HL-60 (cell line): ENCODE data around the gene TAF1C.

ENCODE experiments used
- DNase-seq, 2 experiments: peaks; one replicate each; pipeline ENCODE4 v3.0.0-alpha.2; 2010 to 2020; ENCODE audit warnings: low read depth in 1 of 2, low spot score in 1 of 2
- H3K27ac ChIP-seq: fragments of 250-450 bp; sonication (Bioruptor Pico); replicated peaks from 2 replicates; pipeline ENCODE4 v1.5.1; 2020; ENCODE audit warnings: mild to moderate bottlenecking, moderate library complexity
- H3K27me3 ChIP-seq: fragments of 250-450 bp; sonication (Bioruptor Pico); 2 replicates; pipeline ENCODE4 v1.5.1; 2021; ENCODE audit warnings: mild to moderate bottlenecking, moderate library complexity; ENCODE audit not compliant: insufficient read depth, poor library complexity, severe bottlenecking
- H3K4me3 ChIP-seq: replicated peaks from 2 replicates; pipeline ENCODE4 v1.5.1; 2011; ENCODE audit warnings: mild to moderate bottlenecking, control low read depth, low read length; ENCODE audit not compliant: insufficient read depth
- GABPA ChIP-seq: IDR thresholded peaks from 2 replicates; pipeline ENCODE4 v1.6.1; 2012; ENCODE audit warnings: low read depth
- POLR2AphosphoS5 ChIP-seq: IDR thresholded peaks from 2 replicates; pipeline ENCODE4 v1.6.1; 2012; ENCODE audit warnings: low read depth
- REST ChIP-seq: IDR thresholded peaks from 2 replicates; pipeline ENCODE4 v1.6.1; 2012; ENCODE audit warnings: low read depth; ENCODE audit not compliant: insufficient replicate concordance
- SPI1 ChIP-seq: IDR thresholded peaks from 2 replicates; pipeline ENCODE4 v1.6.1; 2012; ENCODE audit warnings: low read depth, mild to moderate bottlenecking, borderline replicate concordance
- TF ChIP-seq, protein P1 (sequence below): IDR thresholded peaks from one replicate; pipeline ENCODE4 v1.5.1; 2011; ENCODE audit warnings: low read length, control low read depth, inconsistent platforms; ENCODE audit not compliant: insufficient read depth

The TAF1C gene

GRCh38 chr16:84180519-84181140 lies 6.2 kb downstream of the TAF1C start:
- TF ChIP-seq POLR2AphosphoS5 (no peak), SPI1 (no peak), GABPA (no peak), REST (no peak)
- TF ChIP-seq, protein P1, sequence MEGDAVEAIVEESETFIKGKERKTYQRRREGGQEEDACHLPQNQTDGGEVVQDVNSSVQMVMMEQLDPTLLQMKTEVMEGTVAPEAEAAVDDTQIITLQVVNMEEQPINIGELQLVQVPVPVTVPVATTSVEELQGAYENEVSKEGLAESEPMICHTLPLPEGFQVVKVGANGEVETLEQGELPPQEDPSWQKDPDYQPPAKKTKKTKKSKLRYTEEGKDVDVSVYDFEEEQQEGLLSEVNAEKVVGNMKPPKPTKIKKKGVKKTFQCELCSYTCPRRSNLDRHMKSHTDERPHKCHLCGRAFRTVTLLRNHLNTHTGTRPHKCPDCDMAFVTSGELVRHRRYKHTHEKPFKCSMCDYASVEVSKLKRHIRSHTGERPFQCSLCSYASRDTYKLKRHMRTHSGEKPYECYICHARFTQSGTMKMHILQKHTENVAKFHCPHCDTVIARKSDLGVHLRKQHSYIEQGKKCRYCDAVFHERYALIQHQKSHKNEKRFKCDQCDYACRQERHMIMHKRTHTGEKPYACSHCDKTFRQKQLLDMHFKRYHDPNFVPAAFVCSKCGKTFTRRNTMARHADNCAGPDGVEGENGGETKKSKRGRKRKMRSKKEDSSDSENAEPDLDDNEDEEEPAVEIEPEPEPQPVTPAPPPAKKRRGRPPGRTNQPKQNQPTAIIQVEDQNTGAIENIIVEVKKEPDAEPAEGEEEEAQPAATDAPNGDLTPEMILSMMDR, result no peak

GRCh38 chr16:84179612-84180320 lies 7.1 kb downstream of the TAF1C start:
- no peaks in the 10 kb centered on the region for H3K27me3 ChIP-seq
- no peak overlapping the region for H3K4me3 ChIP-seq
- no peak for DNase-seq
- no peak for TF ChIP-seq REST
- no peak for TF ChIP-seq POLR2AphosphoS5
- H3K27ac ChIP-seq, result no peak overlapping the region

More at GRCh38 chr16:84180519-84181140, 6.2 kb downstream of the TAF1C start:
- H3K27ac ChIP-seq, result no peak overlapping the region
- H3K4me3 ChIP-seq, result no peak overlapping the region
- no peaks in the 10 kb centered on the region for H3K27me3 ChIP-seq
- no peak for DNase-seq

- no peak overlapping the region for H3K27ac ChIP-seq
Measured at GRCh38 chr16:84178892-84179611, 7.8 kb downstream of the TAF1C start.

More at GRCh38 chr16:84178892-84179611, 7.8 kb downstream of the TAF1C start:
- no peak for TF ChIP-seq REST
- no peak for TF ChIP-seq GABPA
- no peak for TF ChIP-seq SPI1
- TF ChIP-seq, protein P1, result no peak
- no peak for TF ChIP-seq POLR2AphosphoS5
- no peaks in the 10 kb centered on the region for H3K27me3 ChIP-seq
- DNase-seq, result no peak
- no peak overlapping the region for H3K4me3 ChIP-seq
